ENCODE measurements around the gene HMGCLL1.

DNA sequence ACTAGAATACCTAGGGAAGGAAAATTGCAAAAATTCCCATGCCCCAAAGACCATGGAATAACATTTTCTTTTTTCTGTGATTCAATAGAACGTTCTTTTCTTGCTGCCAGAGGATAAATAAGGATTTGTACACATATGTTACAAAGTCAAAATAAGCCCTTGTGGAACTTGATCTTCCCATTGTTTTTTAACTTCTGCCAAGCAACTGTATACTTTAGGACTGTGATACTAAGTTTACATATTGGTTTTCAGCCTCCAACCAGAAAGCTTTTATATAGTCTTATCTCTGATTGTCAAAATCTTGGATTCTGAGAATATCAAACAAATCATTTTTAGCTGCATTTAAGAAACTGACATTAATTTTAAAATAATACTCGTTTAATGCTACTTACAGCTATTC lies 84.6 kb downstream of the HMGCLL1 start:
- TF ChIP-seq, protein P1, sequence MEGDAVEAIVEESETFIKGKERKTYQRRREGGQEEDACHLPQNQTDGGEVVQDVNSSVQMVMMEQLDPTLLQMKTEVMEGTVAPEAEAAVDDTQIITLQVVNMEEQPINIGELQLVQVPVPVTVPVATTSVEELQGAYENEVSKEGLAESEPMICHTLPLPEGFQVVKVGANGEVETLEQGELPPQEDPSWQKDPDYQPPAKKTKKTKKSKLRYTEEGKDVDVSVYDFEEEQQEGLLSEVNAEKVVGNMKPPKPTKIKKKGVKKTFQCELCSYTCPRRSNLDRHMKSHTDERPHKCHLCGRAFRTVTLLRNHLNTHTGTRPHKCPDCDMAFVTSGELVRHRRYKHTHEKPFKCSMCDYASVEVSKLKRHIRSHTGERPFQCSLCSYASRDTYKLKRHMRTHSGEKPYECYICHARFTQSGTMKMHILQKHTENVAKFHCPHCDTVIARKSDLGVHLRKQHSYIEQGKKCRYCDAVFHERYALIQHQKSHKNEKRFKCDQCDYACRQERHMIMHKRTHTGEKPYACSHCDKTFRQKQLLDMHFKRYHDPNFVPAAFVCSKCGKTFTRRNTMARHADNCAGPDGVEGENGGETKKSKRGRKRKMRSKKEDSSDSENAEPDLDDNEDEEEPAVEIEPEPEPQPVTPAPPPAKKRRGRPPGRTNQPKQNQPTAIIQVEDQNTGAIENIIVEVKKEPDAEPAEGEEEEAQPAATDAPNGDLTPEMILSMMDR (IDR thresholded peaks at IDR 0.05): no peak
- no peak for TF ChIP-seq POLR2A (IDR thresholded peaks at IDR 0.05)
